SK-N-MC (cell line): ENCODE measurements around the gene MX2.

ENCODE experiments used
- DNase-seq: peaks from one replicate; pipeline ENCODE4 v3.0.0-alpha.2; 2011; ENCODE audit warnings: low read depth, low spot score
- H3K27ac ChIP-seq: fragments of 200-600 bp; sonication (generic); 2 replicates; pipeline ENCODE4 v1.5.1; 2016; ENCODE audit warnings: mixed run types
- H3K36me3 ChIP-seq: fragments of 200-600 bp; sonication (generic); 2 replicates; pipeline ENCODE4 v1.6.1; 2017; ENCODE audit warnings: antibody characterized with exemption, low read length, mixed read lengths; ENCODE audit not compliant: insufficient read depth
- H3K4me3 ChIP-seq: fragments of 200-600 bp; sonication (generic); 2 replicates; pipeline ENCODE4 v1.5.1; 2016
- H3K9ac ChIP-seq: fragments of 200-600 bp; sonication (generic); 2 replicates; pipeline ENCODE4 v1.8.0; 2017; ENCODE audit warnings: mixed run types, mixed read lengths; ENCODE audit not compliant: insufficient read length
- H3K9me3 ChIP-seq: fragments of 200-600 bp; sonication (generic); 2 replicates; pipeline ENCODE4 v1.6.1; 2017; ENCODE audit warnings: low read depth, mild to moderate bottlenecking, antibody characterized with exemption, low read length, moderate library complexity, mixed read lengths
- EZH2 ChIP-seq: fragments of 200-600 bp; sonication (generic); IDR thresholded peaks from one replicate; pipeline ENCODE4 v1.6.1; 2017; ENCODE audit warnings: antibody characterized with exemption
- FOXP2 ChIP-seq: optimal IDR thresholded peaks from 2 replicates; pipeline ENCODE3; 2011; ENCODE audit warnings: mild to moderate bottlenecking, moderate library complexity; ENCODE audit not compliant: insufficient read depth; ENCODE audit errors: extremely low read length, control extremely low read depth
- POLR2AphosphoS5 ChIP-seq: IDR thresholded peaks from 2 replicates; pipeline ENCODE4 v1.6.1; 2012; ENCODE audit warnings: mild to moderate bottlenecking, low read depth, low read length, borderline replicate concordance

MX2 gene

GRCh38 chr21:41361053-41361785 is 608 bp upstream of the MX2 start:
- Histone ChIP-seq H3K9ac (no peak overlapping the region), H3K9me3 (no peaks in the 10 kb centered on the region), H3K36me3 (no peaks in the 10 kb centered on the region), H3K4me3 (no peak overlapping the region), H3K27ac (no peak overlapping the region)
- TF ChIP-seq POLR2AphosphoS5 (no peak), FOXP2 (no peak), EZH2 (no peak)
- DNase-seq: no peak

- Histone ChIP-seq H3K36me3 (no peaks in the 10 kb centered on the region), H3K27ac (no peak overlapping the region), H3K4me3 (no peak overlapping the region), H3K9me3 (no peaks in the 10 kb centered on the region), H3K9ac (no peak overlapping the region)
- no peak for DNase-seq
- TF ChIP-seq POLR2AphosphoS5: no peak
- no peak for TF ChIP-seq EZH2
- TF ChIP-seq FOXP2: no peak
Observed at GRCh38 chr21:41362605-41363369, 960 bp downstream of the MX2 start.

GRCh38 chr21:41363370-41364270 is 1.8 kb downstream of the MX2 start:
- no peaks in the 10 kb centered on the region for H3K9me3 ChIP-seq
- H3K27ac ChIP-seq: no peak overlapping the region
- no peak for TF ChIP-seq FOXP2
- no peak overlapping the region for H3K9ac ChIP-seq
- no peaks in the 10 kb centered on the region for H3K36me3 ChIP-seq
- DNase-seq: no peak
- no peak overlapping the region for H3K4me3 ChIP-seq

- H3K36me3 ChIP-seq: no peaks in the 10 kb centered on the region
- TF ChIP-seq POLR2AphosphoS5: no peak
- no peak for TF ChIP-seq EZH2
- no peak for TF ChIP-seq FOXP2
- no peak for DNase-seq
- no peak overlapping the region for H3K27ac ChIP-seq
- no peak overlapping the region for H3K9ac ChIP-seq
- H3K4me3 ChIP-seq: no peak overlapping the region
- H3K9me3 ChIP-seq: no peaks in the 10 kb centered on the region
Observed at GRCh38 chr21:41364308-41364707, 2.5 kb downstream of the MX2 start.

- TF ChIP-seq EZH2 (no peak), FOXP2 (no peak), POLR2AphosphoS5 (no peak)
- no peaks in the 10 kb centered on the region for H3K36me3 ChIP-seq
- H3K4me3 ChIP-seq: no peak overlapping the region
- no peak overlapping the region for H3K9ac ChIP-seq
- DNase-seq: no peak
- H3K27ac ChIP-seq: no peak overlapping the region
- no peaks in the 10 kb centered on the region for H3K9me3 ChIP-seq
Observed at GRCh38 chr21:41365377-41366107, 3.7 kb downstream of the MX2 start.

GRCh38 chr21:41366522-41367151 is 4.8 kb downstream of the MX2 start:
- no peak for TF ChIP-seq FOXP2
- TF ChIP-seq EZH2: no peak
- TF ChIP-seq POLR2AphosphoS5: no peak
- no peak overlapping the region for H3K27ac ChIP-seq
- H3K36me3 ChIP-seq: no peaks in the 10 kb centered on the region
- no peak overlapping the region for H3K9ac ChIP-seq
- no peak for DNase-seq
- H3K4me3 ChIP-seq: no peak overlapping the region
- no peaks in the 10 kb centered on the region for H3K9me3 ChIP-seq

GRCh38 chr21:41367301-41367944 is 5.6 kb downstream of the MX2 start:
- no peak overlapping the region for H3K27ac ChIP-seq
- no peak overlapping the region for H3K4me3 ChIP-seq

More at GRCh38 chr21:41367301-41367944, 5.6 kb downstream of the MX2 start:
- no peaks in the 10 kb centered on the region for H3K36me3 ChIP-seq
- no peaks in the 10 kb centered on the region for H3K9me3 ChIP-seq
- H3K9ac ChIP-seq: no peak overlapping the region
- TF ChIP-seq FOXP2 (no peak), POLR2AphosphoS5 (no peak), EZH2 (no peak)
- DNase-seq: no peak
